C4-2B (cell line): ENCODE results near the gene APC2.

Experiments
- CTCF ChIP-seq: fragments of 450-650 bp; conservative IDR thresholded peaks from 2 replicates; pipeline ENCODE4 v1.5.1; 2017; ENCODE audit warnings: mild to moderate bottlenecking
- ZFX ChIP-seq: fragments of 450-650 bp; IDR thresholded peaks from 2 replicates; pipeline ENCODE4 v1.6.1; 2017

GRCh38 chr19:1471010-1471514 lies 21.1 kb downstream of the APC2 start:
- TF ChIP-seq CTCF (no peak), ZFX (no peak)
